AG04449 (cell line): ENCODE measurements around the gene DKK1.

ENCODE experiments used
- CTCF ChIA-PET: fragments of 350-600 bp; formaldehyde crosslinking; extraction: SDS; loops from one replicate; lab custom pipeline; 2021; ENCODE audit warnings: antibody characterized with exemption; lab: Yijun Ruan, JAX
- POLR2A ChIA-PET: fragments of 400-600, 350-600 bp; formaldehyde crosslinking; extraction: SDS; loops from one replicate; lab custom pipeline; 2020; ENCODE audit warnings: antibody characterized with exemption, inconsistent platforms; lab: Yijun Ruan, JAX
- DNase-seq: peaks from one replicate; pipeline ENCODE4 v3.0.0-alpha.2; 2010; ENCODE audit warnings: low read depth, low spot score
- H3K4me3 ChIP-seq: 2 replicates; pipeline ENCODE4 v1.5.1; 2011; ENCODE audit warnings: low read depth, mild to moderate bottlenecking, control low read depth, low read length
- TF ChIP-seq, protein P1 (sequence below): IDR thresholded peaks from one replicate; pipeline ENCODE4 v1.5.1; 2011; ENCODE audit warnings: mild to moderate bottlenecking, moderate library complexity, low read length, control low read depth, inconsistent platforms; ENCODE audit not compliant: insufficient read depth; ENCODE audit errors: missing control alignments

The DKK1 gene, protein sequence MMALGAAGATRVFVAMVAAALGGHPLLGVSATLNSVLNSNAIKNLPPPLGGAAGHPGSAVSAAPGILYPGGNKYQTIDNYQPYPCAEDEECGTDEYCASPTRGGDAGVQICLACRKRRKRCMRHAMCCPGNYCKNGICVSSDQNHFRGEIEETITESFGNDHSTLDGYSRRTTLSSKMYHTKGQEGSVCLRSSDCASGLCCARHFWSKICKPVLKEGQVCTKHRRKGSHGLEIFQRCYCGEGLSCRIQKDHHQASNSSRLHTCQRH

DNA sequence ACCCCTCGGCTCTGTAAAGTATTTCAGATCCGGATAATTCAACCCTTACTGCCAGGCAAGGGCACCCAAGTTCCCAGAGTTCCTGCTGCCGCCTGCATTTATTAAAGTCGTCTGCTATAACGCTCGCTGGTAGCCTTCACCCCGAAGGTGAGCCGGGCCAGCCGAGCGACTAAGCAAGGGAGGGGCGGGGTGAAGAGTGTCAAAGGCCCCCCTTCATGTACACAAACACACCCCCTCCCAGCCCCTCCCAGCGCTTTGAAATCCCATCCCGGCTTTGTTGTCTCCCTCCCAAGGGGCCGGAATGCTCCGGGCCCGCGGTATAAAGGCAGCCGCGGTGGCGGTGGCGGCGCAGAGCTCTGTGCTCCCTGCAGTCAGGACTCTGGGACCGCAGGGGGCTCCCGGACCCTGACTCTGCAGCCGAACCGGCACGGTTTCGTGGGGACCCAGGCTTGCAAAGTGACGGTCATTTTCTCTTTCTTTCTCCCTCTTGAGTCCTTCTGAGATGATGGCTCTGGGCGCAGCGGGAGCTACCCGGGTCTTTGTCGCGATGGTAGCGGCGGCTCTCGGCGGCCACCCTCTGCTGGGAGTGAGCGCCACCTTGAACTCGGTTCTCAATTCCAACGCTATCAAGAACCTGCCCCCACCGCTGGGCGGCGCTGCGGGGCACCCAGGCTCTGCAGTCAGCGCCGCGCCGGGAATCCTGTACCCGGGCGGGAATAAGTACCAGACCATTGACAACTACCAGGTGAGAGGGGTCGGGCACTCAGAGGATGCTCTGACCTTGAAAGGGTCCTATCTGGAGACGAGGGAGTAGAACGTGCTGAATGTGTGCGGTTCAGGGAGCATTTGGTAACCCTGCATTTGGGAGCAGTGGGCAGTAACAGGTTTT lies at the start of gene DKK1:
TSS of gene DKK1 (plus strand) at position 349 of the 889 bp plus-strand sequence. CDS start at position 503, 154 bp downstream.
- POLR2A ChIA-PET, result interaction anchor here (0.6 to 8.7 kb wide), 21 partner anchors 9 to 339 kb away, joined by 3 to 110 read pairs (median 4); no protein-coding TSS in a partner anchor
- TF ChIP-seq, protein P1, sequence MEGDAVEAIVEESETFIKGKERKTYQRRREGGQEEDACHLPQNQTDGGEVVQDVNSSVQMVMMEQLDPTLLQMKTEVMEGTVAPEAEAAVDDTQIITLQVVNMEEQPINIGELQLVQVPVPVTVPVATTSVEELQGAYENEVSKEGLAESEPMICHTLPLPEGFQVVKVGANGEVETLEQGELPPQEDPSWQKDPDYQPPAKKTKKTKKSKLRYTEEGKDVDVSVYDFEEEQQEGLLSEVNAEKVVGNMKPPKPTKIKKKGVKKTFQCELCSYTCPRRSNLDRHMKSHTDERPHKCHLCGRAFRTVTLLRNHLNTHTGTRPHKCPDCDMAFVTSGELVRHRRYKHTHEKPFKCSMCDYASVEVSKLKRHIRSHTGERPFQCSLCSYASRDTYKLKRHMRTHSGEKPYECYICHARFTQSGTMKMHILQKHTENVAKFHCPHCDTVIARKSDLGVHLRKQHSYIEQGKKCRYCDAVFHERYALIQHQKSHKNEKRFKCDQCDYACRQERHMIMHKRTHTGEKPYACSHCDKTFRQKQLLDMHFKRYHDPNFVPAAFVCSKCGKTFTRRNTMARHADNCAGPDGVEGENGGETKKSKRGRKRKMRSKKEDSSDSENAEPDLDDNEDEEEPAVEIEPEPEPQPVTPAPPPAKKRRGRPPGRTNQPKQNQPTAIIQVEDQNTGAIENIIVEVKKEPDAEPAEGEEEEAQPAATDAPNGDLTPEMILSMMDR, result peak; percentile 93
- CTCF ChIA-PET, result interaction anchor here (0.6 to 16.2 kb wide), 21 partner anchors 12 to 329 kb away, joined by 3 to 462 read pairs (median 3); no protein-coding TSS in a partner anchor
- peak within 1 kb of the TSS; percentile 93 for H3K4me3 ChIP-seq
- DNase-seq, result no peak

DNA sequence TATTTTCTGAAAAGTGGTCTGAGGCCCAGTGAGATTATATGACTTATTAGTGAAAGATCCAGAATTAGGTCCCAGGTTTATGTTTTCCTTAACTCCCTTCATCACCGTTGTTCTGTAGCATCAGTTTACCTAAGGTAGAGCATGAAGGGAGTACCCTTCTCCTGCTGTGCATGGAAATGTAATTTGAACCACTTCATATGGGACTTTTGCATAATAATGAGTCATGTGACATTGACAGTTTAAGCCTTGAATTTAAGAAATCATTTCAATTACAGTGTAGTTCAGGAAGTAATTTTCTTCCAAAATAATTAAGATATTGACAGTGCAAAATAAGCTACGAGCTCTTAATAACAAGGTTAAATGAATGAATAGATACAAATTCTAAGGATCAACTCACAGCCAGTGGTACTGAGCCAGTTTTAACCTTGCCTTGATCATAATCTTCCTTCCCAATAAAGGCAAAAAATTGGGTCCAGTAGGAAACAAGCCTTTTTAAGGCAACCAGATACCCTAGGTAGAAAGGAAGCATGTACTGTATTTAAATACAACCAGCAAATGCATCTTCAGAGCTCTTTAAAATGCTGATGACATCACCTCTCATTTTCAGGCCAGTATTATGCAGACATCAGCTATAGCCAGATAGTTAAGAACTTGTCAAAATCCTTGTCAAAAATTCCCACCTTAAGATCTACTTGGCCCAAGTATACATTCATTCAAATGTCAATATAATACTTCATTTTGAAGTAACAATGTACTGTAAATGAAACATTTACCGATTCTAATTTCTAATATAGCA lies 48.8 kb upstream of the DKK1 start:
- TF ChIP-seq, protein P1, result no peak
- H3K4me3 ChIP-seq, result no peak overlapping the region
- ChIA-PET CTCF (no interaction called here), POLR2A (no interaction called here)
- no peak for DNase-seq

DNA sequence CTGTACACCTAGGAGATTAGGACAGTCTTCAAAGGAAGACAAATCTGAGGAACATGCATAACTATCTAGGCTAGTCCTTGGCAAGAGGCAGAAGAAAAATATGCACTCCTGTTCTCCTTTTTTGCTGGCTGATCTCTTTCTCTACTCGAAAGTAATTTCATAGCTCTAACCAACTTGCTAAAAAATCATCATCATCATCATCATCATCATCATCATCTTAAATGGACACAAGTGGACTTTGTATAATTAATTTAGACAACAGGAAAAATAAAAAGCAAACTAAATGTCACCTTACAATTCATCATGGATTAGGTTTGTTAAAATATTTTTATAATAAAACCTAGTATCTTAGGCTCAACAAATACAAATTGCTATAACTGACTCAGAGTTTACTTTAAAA lies 47.2 kb upstream of the DKK1 start:
- POLR2A ChIA-PET, result no interaction called here
- no peak for DNase-seq

DNA sequence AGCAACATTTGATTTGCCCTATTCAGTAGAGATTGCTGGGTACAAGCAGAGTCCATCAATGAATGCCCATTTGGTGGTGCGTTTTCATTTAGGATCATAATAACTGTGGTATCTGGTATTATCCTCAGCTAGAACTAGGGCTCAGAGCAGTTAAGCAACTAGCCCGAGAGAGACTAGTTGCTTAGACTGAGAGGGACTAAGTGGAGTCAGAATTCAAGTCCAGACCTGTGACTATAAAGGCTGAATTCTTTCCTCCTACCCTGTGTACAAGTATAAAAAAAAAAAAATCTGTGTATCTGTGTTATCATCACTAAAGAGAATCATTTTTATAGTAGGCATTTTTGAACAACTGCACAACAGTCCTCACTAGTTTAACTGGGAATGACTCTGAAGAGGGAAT lies 45.3 kb upstream of the DKK1 start:
- TF ChIP-seq, protein P1, result no peak
- no peak overlapping the region for H3K4me3 ChIP-seq
- CTCF ChIA-PET, result interaction anchor here (1.4 kb wide), 1 partner anchor 40 kb away, joined by 3 read pairs; no protein-coding TSS in a partner anchor
- POLR2A ChIA-PET, result no interaction called here
- DNase-seq, result no peak

More for the DNA sequence above, 47.2 kb upstream of the DKK1 start:
- CTCF ChIA-PET, result interaction anchor here (0.9 to 1.0 kb wide), 2 partner anchors 12 to 42 kb away, joined by 3 read pairs; no protein-coding TSS in a partner anchor
- TF ChIP-seq, protein P1, result no peak
- H3K4me3 ChIP-seq, result no peak overlapping the region

DNA sequence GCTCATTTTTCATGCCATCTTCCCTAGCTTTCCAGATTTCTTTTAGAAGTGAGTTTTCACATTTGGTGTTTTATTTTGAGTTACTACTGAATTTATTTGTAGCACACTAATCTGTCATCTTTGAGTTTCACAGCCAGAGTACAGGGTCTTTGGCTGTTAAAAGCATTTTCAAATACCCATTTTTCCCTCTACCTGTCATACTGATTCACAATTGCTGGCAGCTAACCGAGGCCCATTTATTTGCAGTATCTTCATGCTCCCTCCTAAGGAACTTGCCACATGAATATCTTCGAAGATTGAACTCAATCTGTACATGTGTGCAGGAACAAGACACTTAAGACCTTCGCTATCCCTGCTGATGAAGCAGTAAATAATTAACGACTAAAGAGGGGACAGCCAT lies 44.8 kb upstream of the DKK1 start:
- TF ChIP-seq, protein P1, result no peak
- H3K4me3 ChIP-seq, result no peak overlapping the region
- no peak for DNase-seq
- ChIA-PET POLR2A (no interaction called here), CTCF (interaction anchor here (1.4 kb wide), 1 partner anchor 39 kb away, joined by 3 read pairs; no protein-coding TSS in a partner anchor)
